ENCODE results near the gene SRSF11.
"Not testable (repeated sequence)": the region's sequence is repeated elsewhere in the genome, so short reads cannot be mapped to it uniquely, and the experiment has no call there.

Gene SRSF11

DNA sequence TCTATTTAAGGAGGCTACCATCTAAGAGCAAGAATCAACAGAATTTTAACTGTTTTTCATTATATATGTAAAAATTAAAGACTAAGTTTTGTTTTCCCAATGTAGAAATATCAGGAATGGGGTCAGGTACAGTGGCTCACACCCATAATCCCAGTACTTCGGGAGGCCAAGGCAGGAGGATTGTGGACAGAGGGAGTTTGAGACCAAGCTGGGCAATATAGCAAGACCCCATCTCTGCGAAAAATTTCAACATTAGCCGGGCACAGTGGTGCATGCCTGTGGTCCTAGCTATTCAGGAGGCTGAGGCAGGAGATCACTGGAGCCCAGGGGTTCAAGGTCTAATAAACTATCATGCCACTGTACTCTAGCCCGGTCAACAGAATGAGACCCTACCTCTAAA, 21.1 kb upstream of the SRSF11 start:
- no peaks in the 10 kb centered on the region for H3K9me3 ChIP-seq
- no peak overlapping the region for H3K4me2 ChIP-seq
- peaks cover 78% of the 10 kb centered on the region for H4K20me1 ChIP-seq
- no peaks in the 10 kb centered on the region for H3K27me3 ChIP-seq
- H3K4me1 ChIP-seq = peaks cover 21% of the 10 kb centered on the region
- peaks cover 4% of the 10 kb centered on the region; the same call in 1 of the 2 replicates for H3K36me3 ChIP-seq
- no peak overlapping the region for H3K4me3 ChIP-seq
- no peak for TF ChIP-seq Cebpa-rat (IDR thresholded peaks at IDR 0.05)
- H3K27ac ChIP-seq = no peak overlapping the region
- no peak overlapping the region for H3K9ac ChIP-seq

DNA sequence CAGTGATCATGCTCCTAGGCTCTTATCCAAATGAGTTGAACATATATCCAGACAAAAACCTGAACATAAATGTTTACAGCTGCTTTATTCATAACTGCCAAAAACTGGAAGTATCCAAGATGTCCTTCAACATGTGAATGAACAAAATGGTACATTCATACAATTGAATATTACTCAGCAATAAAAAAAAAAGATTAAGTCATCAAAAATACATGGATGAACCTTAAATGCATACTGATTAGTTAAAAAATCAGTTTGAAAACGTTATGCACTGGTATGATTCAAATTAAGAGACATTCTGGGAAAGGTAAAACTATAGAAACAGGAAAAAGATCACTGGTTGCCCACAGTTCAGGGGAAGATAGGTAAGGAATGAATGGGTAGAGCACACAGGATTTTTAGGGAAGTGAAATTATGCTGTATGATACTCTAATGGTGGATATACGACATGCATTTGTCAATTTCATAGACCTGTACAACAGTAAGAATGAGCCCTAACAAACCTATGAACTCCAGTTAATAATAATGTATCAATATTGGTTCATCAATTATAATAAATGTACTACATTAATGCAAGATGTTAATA, 18.9 kb upstream of the SRSF11 start:
- no peak overlapping the region for H3K4me2 ChIP-seq
- peaks cover 65% of the 10 kb centered on the region; the same call in 1 of the 2 replicates for H4K20me1 ChIP-seq
- H3K9me3 ChIP-seq = no peaks in the 10 kb centered on the region
- H3K27ac ChIP-seq = no peak overlapping the region
- no peaks in the 10 kb centered on the region for H3K27me3 ChIP-seq
- H3K4me1 ChIP-seq = peaks cover 31% of the 10 kb centered on the region
- no peak for TF ChIP-seq Cebpa-rat (IDR thresholded peaks at IDR 0.05)
- H3K9ac ChIP-seq = no peak overlapping the region
- H3K4me3 ChIP-seq = no peak overlapping the region
- H3K36me3 ChIP-seq = peaks cover 4% of the 10 kb centered on the region; the same call in 1 of the 2 replicates

DNA sequence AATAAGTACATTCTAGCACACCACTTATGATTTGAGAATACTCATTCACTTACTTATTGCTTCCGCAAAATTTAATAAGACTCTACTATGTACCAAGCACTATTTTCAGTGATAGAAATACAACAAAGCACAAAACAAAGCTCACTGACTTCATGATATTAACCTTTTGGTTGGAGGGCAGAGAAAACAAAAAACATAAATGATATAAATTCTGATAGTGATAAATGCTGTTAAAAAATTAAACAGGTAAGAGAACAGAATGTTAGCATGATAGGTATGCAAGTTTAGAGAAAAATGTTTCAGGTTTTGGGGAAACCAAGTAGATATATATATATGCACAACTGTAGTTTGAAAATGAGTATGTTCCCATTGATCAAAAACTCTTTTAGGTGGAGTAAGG, 17.0 kb upstream of the SRSF11 start:
- peak overlapping the region; percentile 90 for H3K4me3 ChIP-seq
- H3K4me1 ChIP-seq = peaks cover 43% of the 10 kb centered on the region
- H3K27ac ChIP-seq = no peak overlapping the region
- peak overlapping the region; percentile 93 for H3K9ac ChIP-seq
- H3K9me3 ChIP-seq = no peaks in the 10 kb centered on the region
- H4K20me1 ChIP-seq = peaks cover 62% of the 10 kb centered on the region; the same call in 1 of the 2 replicates
- H3K4me2 ChIP-seq = peak overlapping the region; percentile 93
- no peak for TF ChIP-seq Cebpa-rat (IDR thresholded peaks at IDR 0.05)
- H3K27me3 ChIP-seq = no peaks in the 10 kb centered on the region
- peaks cover 10% of the 10 kb centered on the region for H3K36me3 ChIP-seq

DNA sequence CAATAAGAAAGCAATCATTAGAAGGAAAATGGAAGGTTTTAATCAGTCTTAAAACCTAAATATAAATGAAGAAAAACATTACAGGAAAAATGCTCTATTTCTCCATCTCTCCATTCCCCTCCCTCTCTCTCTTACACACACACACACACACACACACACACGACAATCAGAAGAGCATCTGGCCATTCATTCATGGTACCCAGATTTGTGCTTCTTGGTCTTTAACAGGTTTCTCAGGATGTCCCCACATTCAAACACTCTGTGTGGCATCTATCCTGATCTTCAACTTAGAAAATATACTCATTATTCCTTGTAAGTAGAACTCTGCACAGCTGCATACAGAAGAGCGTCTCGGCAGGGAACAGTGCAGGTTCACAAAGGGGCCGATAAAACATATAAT, 16.6 kb upstream of the SRSF11 start:
- H4K20me1 ChIP-seq = peaks cover 63% of the 10 kb centered on the region; the same call in 1 of the 2 replicates
- no peak for TF ChIP-seq Cebpa-rat (IDR thresholded peaks at IDR 0.05)
- peak overlapping the region; percentile 87 for H3K27ac ChIP-seq
- H3K4me2 ChIP-seq = peak overlapping the region; percentile 93
- H3K27me3 ChIP-seq = no peaks in the 10 kb centered on the region
- H3K9me3 ChIP-seq = no peaks in the 10 kb centered on the region
- peak overlapping the region; percentile 93 for H3K9ac ChIP-seq
- peaks cover 10% of the 10 kb centered on the region for H3K36me3 ChIP-seq
- H3K4me1 ChIP-seq = peaks cover 43% of the 10 kb centered on the region
- H3K4me3 ChIP-seq = peak overlapping the region; percentile 90

DNA sequence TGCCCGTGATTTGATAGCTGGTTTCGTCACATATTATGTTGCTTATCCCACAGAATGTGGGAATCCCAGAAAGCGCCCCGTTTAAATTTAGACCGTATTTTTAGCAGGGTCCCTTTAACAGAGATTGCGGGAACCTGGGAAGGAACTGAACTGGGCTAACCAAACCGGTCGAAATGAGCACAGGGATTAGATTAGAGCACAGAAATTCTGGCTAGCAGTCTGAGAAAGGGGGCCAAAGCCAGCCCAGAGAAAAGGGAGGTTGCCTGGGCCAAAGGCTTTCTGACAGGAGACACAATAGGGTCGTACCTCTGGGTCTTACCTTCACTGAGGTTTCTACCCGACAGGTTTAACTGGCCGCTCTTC, 16.1 kb upstream of the SRSF11 start:
- Histone ChIP-seq H3K4me2 (peak overlapping the region; percentile 93), H3K9me3 (no peaks in the 10 kb centered on the region), H3K27ac (peak overlapping the region; percentile 87), H3K9ac (peak overlapping the region; percentile 93), H3K4me1 (peaks cover 43% of the 10 kb centered on the region), H3K27me3 (no peaks in the 10 kb centered on the region), H4K20me1 (peaks cover 63% of the 10 kb centered on the region; the same call in 1 of the 2 replicates), H3K36me3 (peaks cover 11% of the 10 kb centered on the region), H3K4me3 (peak overlapping the region; percentile 90)
- no peak for TF ChIP-seq Cebpa-rat (IDR thresholded peaks at IDR 0.05)

DNA sequence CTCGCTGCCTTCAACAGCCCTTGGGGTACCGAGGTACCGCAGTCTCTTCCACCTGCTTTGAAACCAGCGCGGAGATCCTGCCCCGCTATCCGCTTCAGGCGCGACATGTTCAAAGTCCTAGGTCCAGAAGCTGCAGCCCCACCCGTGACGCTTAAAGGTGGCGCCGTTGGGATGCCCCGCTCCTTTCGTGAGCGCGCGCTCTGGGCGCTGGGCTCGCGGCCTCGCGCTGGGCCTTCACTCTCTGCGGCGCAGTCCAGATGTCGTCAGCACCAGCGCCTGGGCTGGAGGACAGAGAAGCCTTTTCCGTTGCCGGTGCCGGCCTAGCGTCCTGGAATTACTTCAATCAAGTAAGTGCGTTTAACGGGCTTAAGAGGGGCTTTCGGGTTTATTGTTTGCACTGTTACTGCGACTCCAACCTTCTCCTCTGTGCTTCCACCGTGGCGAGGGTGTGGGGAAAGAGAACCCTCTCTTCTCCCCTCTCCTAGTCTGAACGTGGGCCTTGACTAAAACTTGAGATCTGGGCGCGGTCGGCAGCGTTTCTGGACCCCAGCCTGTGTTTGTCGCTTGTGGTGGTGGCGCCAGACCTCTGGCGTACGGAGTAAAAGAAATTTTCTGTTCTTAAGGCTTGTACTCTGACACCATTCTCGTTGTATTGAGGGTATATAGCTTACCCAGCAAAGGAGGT, 15.6 kb upstream of the SRSF11 start, which contains the start of gene LRRC40:
Gene LRRC40, minus strand, starts transcription at position 146 of the 685 bp plus-strand sequence. Its CDS starts 39 bp downstream, at position 107.
- TF ChIP-seq Cebpa-rat (IDR thresholded peaks at IDR 0.05) = no peak
- Histone ChIP-seq H4K20me1 (peaks cover 64% of the 10 kb centered on the region), H3K4me2 (peak within 1 kb of the TSS; percentile 93), H3K4me3 (peak within 1 kb of the TSS; percentile 90), H3K4me1 (peaks cover 43% of the 10 kb centered on the region), H3K9ac (peak within 1 kb of the TSS; percentile 93), H3K27me3 (no peaks in the 10 kb centered on the region), H3K9me3 (no peaks in the 10 kb centered on the region), H3K27ac (peak within 1 kb of the TSS; percentile 87), H3K36me3 (peaks cover 16% of the 10 kb centered on the region)

DNA sequence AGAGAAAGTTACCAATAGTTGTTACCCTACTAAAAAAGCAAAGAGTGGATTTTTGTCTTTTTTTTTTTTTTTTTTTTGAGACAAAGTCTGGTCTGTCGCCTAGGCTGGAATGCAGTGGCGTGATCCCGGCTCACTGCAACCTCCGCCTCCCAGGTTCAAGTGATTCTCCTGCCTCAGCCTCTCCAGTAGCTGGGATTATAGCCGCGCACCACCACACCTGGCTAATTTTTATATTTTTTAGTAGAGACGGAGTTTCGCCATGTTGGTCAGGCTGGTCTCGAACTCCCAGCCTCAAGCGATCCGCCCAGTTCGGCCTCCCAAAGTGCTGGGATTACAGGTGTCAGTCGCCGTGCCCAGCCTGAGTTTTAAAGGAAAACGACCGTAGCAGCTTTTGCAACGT, 14.3 kb upstream of the SRSF11 start:
- peak overlapping the region; percentile 93 for H3K9ac ChIP-seq
- H3K9me3 ChIP-seq, H3K27me3 ChIP-seq: not testable (repeated sequence)
- peaks cover 12% of the 10 kb centered on the region for H3K36me3 ChIP-seq
- peak overlapping the region; percentile 90 for H3K4me2 ChIP-seq
- H3K4me1 ChIP-seq = peaks cover 43% of the 10 kb centered on the region
- H3K27ac ChIP-seq = 0 out of 2 replicates have a peak overlapping the region, but pooled peaks have one; percentile 87
- H4K20me1 ChIP-seq = peaks cover 67% of the 10 kb centered on the region
- peak overlapping the region; percentile 90 for H3K4me3 ChIP-seq

DNA sequence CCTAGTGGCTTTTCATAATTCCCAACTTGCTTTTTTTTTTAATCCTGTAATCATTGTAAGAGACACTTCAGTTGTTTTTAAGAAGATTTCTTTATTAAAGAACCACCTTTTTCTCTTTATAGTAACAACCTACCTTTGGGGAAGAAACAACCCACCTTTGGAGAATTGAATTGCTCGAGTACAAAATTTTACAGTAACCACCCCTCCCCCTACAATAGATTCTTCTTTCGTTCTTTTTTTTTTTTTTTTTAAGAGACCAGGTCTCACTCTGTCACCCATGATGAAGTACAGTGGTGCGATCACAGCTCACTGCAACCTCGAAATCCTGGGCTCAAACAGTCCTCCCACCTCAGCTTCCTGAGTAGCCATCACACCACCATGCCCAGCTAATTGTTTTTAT, 13.7 kb upstream of the SRSF11 start:
- no peaks in the 10 kb centered on the region for H3K27me3 ChIP-seq
- peaks cover 43% of the 10 kb centered on the region for H3K4me1 ChIP-seq
- H4K20me1 ChIP-seq = peaks cover 71% of the 10 kb centered on the region
- peaks cover 12% of the 10 kb centered on the region for H3K36me3 ChIP-seq
- peak overlapping the region; percentile 90 for H3K4me2 ChIP-seq
- H3K4me3 ChIP-seq = no peak overlapping the region
- no peak overlapping the region for H3K27ac ChIP-seq
- peak overlapping the region; percentile 43; the same call in 1 of the 2 replicates for H3K9ac ChIP-seq
- no peak for TF ChIP-seq Cebpa-rat (IDR thresholded peaks at IDR 0.05)
- H3K9me3 ChIP-seq = no peaks in the 10 kb centered on the region

DNA sequence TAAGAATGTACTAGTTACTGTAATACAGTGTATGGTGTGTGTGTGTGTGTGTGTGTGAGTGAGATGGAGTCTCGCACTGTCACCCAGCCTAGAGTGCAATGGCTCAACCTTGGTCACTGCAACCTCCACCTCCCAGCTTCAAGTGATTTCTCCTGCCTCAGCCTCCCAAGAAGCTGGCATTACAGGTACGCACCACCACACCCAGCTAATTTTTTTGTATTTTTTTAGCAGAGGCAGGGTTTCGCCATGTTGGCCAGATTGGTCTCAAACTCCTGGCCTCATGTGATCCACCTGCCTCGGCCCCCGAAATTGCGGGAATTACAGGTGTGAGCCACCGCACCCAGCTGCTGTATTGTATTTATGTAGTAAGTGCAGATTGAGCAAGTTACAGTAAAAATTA, 12.9 kb upstream of the SRSF11 start:
- H3K27me3 ChIP-seq = no peaks in the 10 kb centered on the region
- H3K4me3 ChIP-seq = no peak overlapping the region
- no peak overlapping the region for H3K9ac ChIP-seq
- H3K4me2 ChIP-seq = peak overlapping the region; percentile 90; the same call in 1 of the 2 replicates
- TF ChIP-seq Cebpa-rat (IDR thresholded peaks at IDR 0.05) = no peak
- peaks cover 12% of the 10 kb centered on the region for H3K36me3 ChIP-seq
- no peaks in the 10 kb centered on the region for H3K9me3 ChIP-seq
- H3K27ac ChIP-seq = no peak overlapping the region
- peaks cover 73% of the 10 kb centered on the region for H4K20me1 ChIP-seq
- peaks cover 36% of the 10 kb centered on the region for H3K4me1 ChIP-seq

DNA sequence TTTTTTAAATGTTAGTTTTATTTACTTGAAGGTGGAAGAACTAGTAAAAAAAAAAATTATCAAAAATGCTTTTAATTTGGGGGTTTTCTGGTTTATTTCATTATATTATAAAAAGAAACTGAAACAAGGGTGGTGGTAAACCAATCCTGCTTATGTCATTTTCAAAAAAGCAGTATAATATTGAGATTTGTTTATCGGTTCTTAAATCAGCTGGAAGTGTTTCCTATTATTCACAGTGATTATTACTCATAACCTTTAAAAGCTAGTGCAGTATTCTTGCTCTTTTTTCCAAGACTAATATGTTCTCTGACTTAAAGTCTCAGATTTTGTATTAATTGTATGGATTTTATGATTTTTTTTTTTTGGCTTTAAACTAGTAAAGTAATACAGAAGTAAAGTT, 10.4 kb upstream of the SRSF11 start:
- H3K4me2 ChIP-seq = no peak overlapping the region
- H3K9me3 ChIP-seq = no peaks in the 10 kb centered on the region
- no peak for TF ChIP-seq Cebpa-rat (IDR thresholded peaks at IDR 0.05)
- no peak overlapping the region for H3K9ac ChIP-seq
- H3K27ac ChIP-seq = no peak overlapping the region
- H3K4me1 ChIP-seq = peaks cover 23% of the 10 kb centered on the region
- H3K4me3 ChIP-seq = no peak overlapping the region
- H4K20me1 ChIP-seq = peaks cover 84% of the 10 kb centered on the region
- H3K27me3 ChIP-seq = no peaks in the 10 kb centered on the region
- H3K36me3 ChIP-seq = peaks cover 23% of the 10 kb centered on the region
